Measurements from ENCODE around the gene KLHL29.

DNA sequence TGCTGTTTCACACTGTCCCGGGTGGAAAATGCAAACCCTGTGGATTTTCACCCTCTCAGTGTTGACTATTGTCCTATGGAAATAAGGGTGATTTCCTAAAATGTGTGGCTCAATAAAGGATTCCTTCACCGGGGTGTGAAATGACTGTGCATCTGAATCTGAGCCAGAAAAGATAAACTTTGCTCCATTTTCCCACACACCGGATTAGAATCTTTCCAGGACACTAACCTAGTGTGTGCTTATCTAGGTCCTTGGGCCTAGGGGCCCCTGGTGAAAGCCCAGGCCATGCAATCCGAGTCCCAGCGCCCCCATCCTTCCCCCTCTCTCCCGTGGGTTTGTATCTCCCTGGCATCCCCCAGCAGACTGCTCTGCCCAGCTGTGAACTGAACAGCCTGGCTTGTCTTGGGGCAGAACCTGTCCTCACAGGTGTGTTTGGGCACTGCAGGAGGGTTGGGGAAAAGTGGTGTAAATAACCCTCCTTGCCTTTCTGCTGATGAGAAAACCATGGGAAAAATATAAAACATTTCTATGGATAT lies 17.3 kb downstream of the KLHL29 start:
- no peak for TF ChIP-seq EZH2phosphoT487 (IDR thresholded peaks at IDR 0.05; ENCODE audit: borderline replicate concordance, low read length)
- TF ChIP-seq, protein P1, sequence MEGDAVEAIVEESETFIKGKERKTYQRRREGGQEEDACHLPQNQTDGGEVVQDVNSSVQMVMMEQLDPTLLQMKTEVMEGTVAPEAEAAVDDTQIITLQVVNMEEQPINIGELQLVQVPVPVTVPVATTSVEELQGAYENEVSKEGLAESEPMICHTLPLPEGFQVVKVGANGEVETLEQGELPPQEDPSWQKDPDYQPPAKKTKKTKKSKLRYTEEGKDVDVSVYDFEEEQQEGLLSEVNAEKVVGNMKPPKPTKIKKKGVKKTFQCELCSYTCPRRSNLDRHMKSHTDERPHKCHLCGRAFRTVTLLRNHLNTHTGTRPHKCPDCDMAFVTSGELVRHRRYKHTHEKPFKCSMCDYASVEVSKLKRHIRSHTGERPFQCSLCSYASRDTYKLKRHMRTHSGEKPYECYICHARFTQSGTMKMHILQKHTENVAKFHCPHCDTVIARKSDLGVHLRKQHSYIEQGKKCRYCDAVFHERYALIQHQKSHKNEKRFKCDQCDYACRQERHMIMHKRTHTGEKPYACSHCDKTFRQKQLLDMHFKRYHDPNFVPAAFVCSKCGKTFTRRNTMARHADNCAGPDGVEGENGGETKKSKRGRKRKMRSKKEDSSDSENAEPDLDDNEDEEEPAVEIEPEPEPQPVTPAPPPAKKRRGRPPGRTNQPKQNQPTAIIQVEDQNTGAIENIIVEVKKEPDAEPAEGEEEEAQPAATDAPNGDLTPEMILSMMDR (conservative IDR thresholded peaks at IDR 0.05; ENCODE audit: low read depth, low read length), result no peak
